Esophagus squamous epithelium (tissue), 4 donors: Measurements from ENCODE around the gene RERE.

Experiments
- POLR2A ChIP-seq, 4 donors: fragments of 450-650 bp; IDR thresholded peaks; one replicate each; pipeline ENCODE4 v1.6.1; 2017; ENCODE audit warnings: antibody characterized with exemption in 4 of 4, mild to moderate bottlenecking in 4 of 4, moderate library complexity in 3 of 4
- TF ChIP-seq, protein P1 (sequence below), 6 experiments: fragments of 450-650 bp in 4 of 6; fragments of 200-600 bp in 2 of 6; sonication (generic) in 2 of 6; IDR thresholded peaks; one replicate each; pipeline ENCODE4 v1.5.1; 2016 to 2019; ENCODE audit warnings: antibody characterized with exemption in 6 of 6, mild to moderate bottlenecking in 4 of 6, moderate library complexity in 4 of 6

DNA sequence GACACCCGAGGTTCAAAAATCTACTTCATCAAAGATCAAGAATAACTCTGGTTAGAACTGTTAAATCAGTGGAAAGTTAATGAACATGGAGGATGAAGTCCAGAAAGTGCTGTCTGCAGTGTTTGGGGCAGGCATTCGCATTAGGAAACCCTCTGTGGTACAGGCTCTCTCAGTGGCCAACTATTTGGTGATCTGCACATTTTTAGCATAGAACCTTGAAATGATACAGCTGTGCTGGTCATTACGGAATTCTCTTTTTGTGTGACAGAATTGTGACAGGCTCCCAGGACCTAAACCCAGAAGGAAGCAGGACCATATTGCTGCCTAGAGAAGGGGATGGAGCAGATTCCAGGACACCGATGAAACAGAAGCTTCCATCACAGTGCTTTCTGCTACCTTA, 410.5 kb downstream of the RERE start:
- TF ChIP-seq, protein P1, sequence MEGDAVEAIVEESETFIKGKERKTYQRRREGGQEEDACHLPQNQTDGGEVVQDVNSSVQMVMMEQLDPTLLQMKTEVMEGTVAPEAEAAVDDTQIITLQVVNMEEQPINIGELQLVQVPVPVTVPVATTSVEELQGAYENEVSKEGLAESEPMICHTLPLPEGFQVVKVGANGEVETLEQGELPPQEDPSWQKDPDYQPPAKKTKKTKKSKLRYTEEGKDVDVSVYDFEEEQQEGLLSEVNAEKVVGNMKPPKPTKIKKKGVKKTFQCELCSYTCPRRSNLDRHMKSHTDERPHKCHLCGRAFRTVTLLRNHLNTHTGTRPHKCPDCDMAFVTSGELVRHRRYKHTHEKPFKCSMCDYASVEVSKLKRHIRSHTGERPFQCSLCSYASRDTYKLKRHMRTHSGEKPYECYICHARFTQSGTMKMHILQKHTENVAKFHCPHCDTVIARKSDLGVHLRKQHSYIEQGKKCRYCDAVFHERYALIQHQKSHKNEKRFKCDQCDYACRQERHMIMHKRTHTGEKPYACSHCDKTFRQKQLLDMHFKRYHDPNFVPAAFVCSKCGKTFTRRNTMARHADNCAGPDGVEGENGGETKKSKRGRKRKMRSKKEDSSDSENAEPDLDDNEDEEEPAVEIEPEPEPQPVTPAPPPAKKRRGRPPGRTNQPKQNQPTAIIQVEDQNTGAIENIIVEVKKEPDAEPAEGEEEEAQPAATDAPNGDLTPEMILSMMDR (IDR thresholded peaks at IDR 0.05), result no peak
- TF ChIP-seq POLR2A (IDR thresholded peaks at IDR 0.05), result no peak
